DND-41 (cell line): ENCODE data around the gene PRKAB1.

Source experiments
- ATAC-seq: fragments of 200-7000 bp; cut with Tn5 transposase; 3 replicates; pipeline ENCODE4 v1.9.1; 2021; ENCODE audit warnings: low read depth; ENCODE audit not compliant: insufficient read depth
- DNase-seq: peaks from one replicate; pipeline ENCODE4 v3.0.0-alpha.2; 2020
- H2AFZ ChIP-seq: 2 replicates; pipeline ENCODE4 v1.6.0; 2012; ENCODE audit warnings: low read depth, low read length
- H3K27ac ChIP-seq: 2 replicates; pipeline ENCODE4 v1.5.1; 2012; ENCODE audit warnings: low read length, inconsistent platforms
- H3K27me3 ChIP-seq: fragments of 200-600 bp; sonication (generic); 2 replicates; pipeline ENCODE4 v1.6.0; 2012; ENCODE audit warnings: low read length, mild to moderate bottlenecking, inconsistent platforms; ENCODE audit not compliant: insufficient read depth, poor library complexity
- H3K36me3 ChIP-seq: 2 replicates; pipeline ENCODE4 v1.5.1; 2012; ENCODE audit warnings: low read length, inconsistent platforms; ENCODE audit not compliant: insufficient read depth
- H3K4me1 ChIP-seq: 2 replicates; pipeline ENCODE4 v1.5.1; 2012; ENCODE audit warnings: mild to moderate bottlenecking, low read length; ENCODE audit not compliant: insufficient read depth
- H3K4me2 ChIP-seq: 2 replicates; pipeline ENCODE4 v1.6.0; 2012; ENCODE audit warnings: mild to moderate bottlenecking, moderate library complexity, low read length, inconsistent platforms; ENCODE audit not compliant: insufficient read depth
- H3K4me3 ChIP-seq, 2 experiments: fragments of 200-600 bp in 1 of 2; shearing (Covaris generic) in 1 of 2; 2 replicates each; pipeline ENCODE4 v1.5.1; 2012 to 2016; ENCODE audit warnings: inconsistent platforms in 2 of 2, low read length in 2 of 2, mild to moderate bottlenecking in 2 of 2, low read depth in 1 of 2, moderate library complexity in 1 of 2
- H3K79me2 ChIP-seq: 2 replicates; pipeline ENCODE4 v1.6.0; 2012; ENCODE audit warnings: low read length, inconsistent platforms; ENCODE audit not compliant: insufficient read depth
- H3K9ac ChIP-seq: 2 replicates; pipeline ENCODE4 v1.6.0; 2012; ENCODE audit warnings: low read depth, mild to moderate bottlenecking, inconsistent platforms, low read length, moderate library complexity
- H3K9me3 ChIP-seq: 2 replicates; pipeline ENCODE4 v1.5.1; 2012; ENCODE audit warnings: low read length, moderate library complexity, mild to moderate bottlenecking, inconsistent platforms; ENCODE audit not compliant: insufficient read depth, severe bottlenecking
- H4K20me1 ChIP-seq: 2 replicates; pipeline ENCODE4 v1.6.0; 2012; ENCODE audit warnings: low read length; ENCODE audit not compliant: insufficient read depth
- EZH2 ChIP-seq: IDR thresholded peaks from 3 replicates; pipeline ENCODE4 v1.6.1; 2012; ENCODE audit warnings: borderline replicate concordance, low read depth, mild to moderate bottlenecking, moderate library complexity, low read length, inconsistent platforms; ENCODE audit not compliant: severe bottlenecking
- TF ChIP-seq, protein P1 (sequence below): IDR thresholded peaks from 2 replicates; pipeline ENCODE4 v1.5.1; 2012; ENCODE audit warnings: borderline replicate concordance, low read length, moderate library complexity, mild to moderate bottlenecking; ENCODE audit not compliant: poor library complexity, severe bottlenecking; ENCODE audit errors: extremely low read depth

The PRKAB1 gene

DNA sequence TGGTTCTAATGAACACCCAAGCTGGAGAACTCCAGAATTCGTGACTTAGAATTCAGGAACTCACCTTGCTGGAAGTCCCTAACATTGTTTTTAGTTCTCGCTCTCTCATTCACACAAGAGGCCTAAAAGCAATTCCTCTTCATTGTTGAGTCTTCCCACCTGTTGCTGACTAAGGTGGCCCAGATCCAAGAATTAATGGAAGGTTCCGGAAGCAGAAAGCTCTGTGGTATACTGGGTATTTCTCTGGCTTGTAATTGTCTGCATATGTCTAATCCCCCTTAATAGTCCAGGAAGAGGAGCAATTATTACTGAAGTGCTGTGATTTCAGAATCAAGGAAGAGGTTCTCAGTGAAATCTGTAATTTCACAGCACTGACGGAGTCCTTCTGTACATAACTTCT, 43.0 kb upstream of the PRKAB1 start:
- Histone ChIP-seq H2AFZ (no peak overlapping the region), H4K20me1 (no peaks in the 10 kb centered on the region), H3K27ac (no peak overlapping the region), H3K27me3 (peaks cover 4% of the 10 kb centered on the region), H3K79me2 (no peaks in the 10 kb centered on the region), H3K4me3 (no peak overlapping the region), H3K4me1 (no peaks in the 10 kb centered on the region), H3K36me3 (no peaks in the 10 kb centered on the region), H3K9ac (no peak overlapping the region), H3K4me2 (no peak overlapping the region), H3K9me3 (no peaks in the 10 kb centered on the region)
- TF ChIP-seq EZH2: no peak
- DNase-seq (no peak), ATAC-seq (no peak)

DNA sequence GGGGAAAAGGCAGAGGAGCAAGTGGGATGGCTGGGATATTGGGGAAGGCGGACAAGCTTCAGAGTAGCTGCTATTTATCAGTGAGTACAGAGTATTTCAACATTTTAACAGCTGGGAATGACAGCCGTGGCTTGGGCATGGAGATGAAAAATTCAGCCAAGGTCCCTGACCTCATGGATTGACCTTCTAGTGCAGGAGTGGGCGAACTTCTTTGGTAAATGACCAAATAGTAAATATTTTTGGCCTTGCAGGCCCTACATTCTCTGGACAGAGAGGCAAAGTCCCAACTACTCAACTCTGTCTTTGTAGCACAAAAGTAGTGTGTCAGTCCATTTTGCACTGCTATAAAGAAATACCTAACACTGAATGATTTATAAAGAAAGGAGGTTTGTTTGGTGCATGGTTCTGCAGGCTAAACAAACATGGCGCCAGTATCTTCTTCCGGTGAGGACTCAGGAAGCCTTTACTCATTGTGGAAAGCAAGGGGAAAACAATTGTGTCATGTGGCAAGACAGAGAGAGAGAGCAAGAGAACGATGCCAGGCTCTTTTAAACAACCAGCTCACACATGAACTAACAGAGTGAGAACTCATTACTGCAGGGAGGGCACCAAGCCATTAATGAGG, 40.8 kb upstream of the PRKAB1 start:
- Histone ChIP-seq H3K9me3 (no peaks in the 10 kb centered on the region), H3K79me2 (no peaks in the 10 kb centered on the region), H3K4me2 (no peak overlapping the region), H3K27ac (no peak overlapping the region), H3K4me3 (no peak overlapping the region), H3K4me1 (no peaks in the 10 kb centered on the region), H4K20me1 (no peaks in the 10 kb centered on the region), H2AFZ (no peak overlapping the region), H3K27me3 (peaks cover 4% of the 10 kb centered on the region), H3K36me3 (no peaks in the 10 kb centered on the region), H3K9ac (no peak overlapping the region)
- TF ChIP-seq, protein P1, sequence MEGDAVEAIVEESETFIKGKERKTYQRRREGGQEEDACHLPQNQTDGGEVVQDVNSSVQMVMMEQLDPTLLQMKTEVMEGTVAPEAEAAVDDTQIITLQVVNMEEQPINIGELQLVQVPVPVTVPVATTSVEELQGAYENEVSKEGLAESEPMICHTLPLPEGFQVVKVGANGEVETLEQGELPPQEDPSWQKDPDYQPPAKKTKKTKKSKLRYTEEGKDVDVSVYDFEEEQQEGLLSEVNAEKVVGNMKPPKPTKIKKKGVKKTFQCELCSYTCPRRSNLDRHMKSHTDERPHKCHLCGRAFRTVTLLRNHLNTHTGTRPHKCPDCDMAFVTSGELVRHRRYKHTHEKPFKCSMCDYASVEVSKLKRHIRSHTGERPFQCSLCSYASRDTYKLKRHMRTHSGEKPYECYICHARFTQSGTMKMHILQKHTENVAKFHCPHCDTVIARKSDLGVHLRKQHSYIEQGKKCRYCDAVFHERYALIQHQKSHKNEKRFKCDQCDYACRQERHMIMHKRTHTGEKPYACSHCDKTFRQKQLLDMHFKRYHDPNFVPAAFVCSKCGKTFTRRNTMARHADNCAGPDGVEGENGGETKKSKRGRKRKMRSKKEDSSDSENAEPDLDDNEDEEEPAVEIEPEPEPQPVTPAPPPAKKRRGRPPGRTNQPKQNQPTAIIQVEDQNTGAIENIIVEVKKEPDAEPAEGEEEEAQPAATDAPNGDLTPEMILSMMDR: no peak
- no peak for TF ChIP-seq EZH2
- ATAC-seq: no peak
- DNase-seq: no peak

DNA sequence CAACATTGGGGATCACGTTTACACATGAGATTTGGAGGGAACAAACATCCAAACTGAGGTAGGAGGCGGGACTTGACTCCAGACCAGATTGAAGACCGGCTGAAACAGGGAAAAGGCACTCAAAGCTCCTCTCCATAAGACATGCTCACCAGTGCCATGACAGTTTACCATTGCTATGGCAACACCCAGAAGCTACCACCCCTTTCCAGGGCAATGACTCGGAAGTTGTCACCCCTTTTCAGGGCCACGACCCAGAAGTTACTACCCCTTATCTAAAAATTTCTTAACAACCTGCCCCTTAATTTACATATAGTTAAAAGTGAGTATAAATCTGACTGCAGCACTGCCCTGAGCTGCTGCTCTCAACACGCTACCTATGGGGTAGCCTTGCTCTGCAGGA, 40.2 kb upstream of the PRKAB1 start:
- no peak overlapping the region for H2AFZ ChIP-seq
- H3K4me2 ChIP-seq: no peak overlapping the region

DNA sequence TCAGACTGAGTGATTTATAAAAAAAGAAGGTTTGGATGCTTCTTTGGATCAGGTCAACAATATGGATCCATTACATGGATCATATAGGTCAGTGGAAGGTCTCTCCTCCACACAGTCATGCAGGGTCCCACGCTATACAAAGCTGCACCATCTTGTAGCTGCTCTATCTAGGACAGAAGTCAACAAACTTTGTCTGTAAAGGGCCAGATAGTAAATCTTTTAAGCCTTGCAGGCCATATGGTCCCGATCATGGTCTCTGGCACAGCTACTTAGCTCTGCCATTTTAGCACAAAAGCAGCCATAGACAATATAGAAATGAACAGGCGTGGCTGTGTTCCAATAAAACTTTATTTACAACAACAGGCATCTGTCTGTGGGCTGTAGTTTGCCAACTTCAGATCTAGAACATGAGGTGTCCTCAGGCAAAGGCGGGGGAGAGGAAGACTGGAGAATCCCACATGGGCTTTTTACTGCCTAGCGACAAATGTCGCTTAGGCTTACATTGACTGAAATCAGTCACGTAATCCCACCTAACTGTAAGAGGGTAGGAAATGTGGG, 37.6 kb upstream of the PRKAB1 start:
- Histone ChIP-seq H2AFZ (no peak overlapping the region), H3K4me2 (no peak overlapping the region), H3K36me3 (no peaks in the 10 kb centered on the region), H3K4me3 (no peak overlapping the region), H3K79me2 (no peaks in the 10 kb centered on the region), H4K20me1 (no peaks in the 10 kb centered on the region), H3K9me3 (no peaks in the 10 kb centered on the region), H3K4me1 (no peaks in the 10 kb centered on the region), H3K27me3 (no peaks in the 10 kb centered on the region), H3K27ac (no peak overlapping the region), H3K9ac (no peak overlapping the region)
- no peak for DNase-seq
- no peak for ATAC-seq
- TF ChIP-seq, protein P1: no peak
- no peak for TF ChIP-seq EZH2

More for the DNA sequence above, 40.2 kb upstream of the PRKAB1 start:
- DNase-seq (no peak), ATAC-seq (no peak)
- Histone ChIP-seq H3K27me3 (peaks cover 4% of the 10 kb centered on the region), H3K79me2 (no peaks in the 10 kb centered on the region), H3K27ac (no peak overlapping the region), H3K4me1 (no peaks in the 10 kb centered on the region), H4K20me1 (no peaks in the 10 kb centered on the region), H3K4me3 (no peak overlapping the region), H3K9ac (no peak overlapping the region), H3K36me3 (no peaks in the 10 kb centered on the region), H3K9me3 (no peaks in the 10 kb centered on the region)
- TF ChIP-seq, protein P1: no peak
- no peak for TF ChIP-seq EZH2
